CD4-positive, alpha-beta T cell (primary cell): Measurements from ENCODE around the gene LGR6. TPM values are rescaled to one million over a fixed set of nuclear protein-coding genes. Genes with fewer than 3 reads are reported as not detected.

Experiments used
- ATAC-seq: fragments of 200-7000 bp; cut with Tn5 transposase; one replicate; pipeline ENCODE4 v1.10.0; 2022; ENCODE audit warnings: mild to moderate bottlenecking; ENCODE audit not compliant: poor library complexity
- CTCF ChIA-PET: fragments of 350-600 bp; sonication (Branson Sonifier 250); formaldehyde crosslinking; loops from one replicate; lab custom pipeline; 2021; ENCODE audit warnings: antibody characterized with exemption, inconsistent platforms; lab: Charles Lee
- POLR2A ChIA-PET: fragments of 350-600 bp; sonication (Branson Sonifier 250); formaldehyde crosslinking; loops from one replicate; lab custom pipeline; 2021; ENCODE audit warnings: antibody characterized with exemption, inconsistent platforms; lab: Charles Lee
- DNase-seq, 14 experiments: peaks; one replicate each; pipeline ENCODE4 v3.0.0-alpha.2; 2013 to 2020; ENCODE audit warnings: mixed read lengths in 2 of 14
- H3K27ac ChIP-seq, 2 donors: one replicate each; pipeline versions ENCODE4 v1.5.1 to v1.7.0; 2013; ENCODE audit warnings: low read length in 2 of 2, low read depth in 1 of 2, mild to moderate bottlenecking in 1 of 2
- H3K27me3 ChIP-seq, 2 experiments: 1 replicate in 1 of 2; 2 replicates in 1 of 2; pipeline versions ENCODE4 v1.6.1 to v1.7.0; 2013; ENCODE audit warnings: low read length in 2 of 2, control low read depth in 1 of 2, mild to moderate bottlenecking in 1 of 2, moderate library complexity in 1 of 2; ENCODE audit not compliant: insufficient read depth in 2 of 2, control insufficient read depth in 1 of 2
- H3K36me3 ChIP-seq: one replicate; pipeline ENCODE4 v1.6.1; 2013; ENCODE audit warnings: low read length, control low read depth; ENCODE audit not compliant: insufficient read depth
- H3K4me1 ChIP-seq: one replicate; pipeline ENCODE4 v1.6.1; 2013; ENCODE audit warnings: low read length, control low read depth; ENCODE audit not compliant: insufficient read depth
- H3K4me3 ChIP-seq: one replicate; pipeline ENCODE4 v1.5.1; 2013; ENCODE audit warnings: mild to moderate bottlenecking, low read length, moderate library complexity
- H3K9me3 ChIP-seq, 2 experiments: 1 replicate in 1 of 2; 2 replicates in 1 of 2; pipeline versions ENCODE4 v1.6.1 to v1.7.0; 2013; ENCODE audit warnings: low read length in 2 of 2, mild to moderate bottlenecking in 2 of 2, control low read depth in 1 of 2, moderate library complexity in 1 of 2; ENCODE audit not compliant: control insufficient read depth in 1 of 2, insufficient read depth in 1 of 2
- H3K27ac Mint-ChIP-seq: one replicate; pipeline ENCODE4 v1.8.0; 2020; ENCODE audit warnings: mixed read lengths
- H3K27me3 Mint-ChIP-seq: one replicate; pipeline ENCODE4 v1.8.0; 2021; ENCODE audit warnings: mixed read lengths
- H3K36me3 Mint-ChIP-seq: one replicate; pipeline ENCODE4 v1.8.0; 2021; ENCODE audit warnings: low read depth, mixed read lengths
- H3K4me1 Mint-ChIP-seq: one replicate; pipeline ENCODE4 v1.8.0; 2021; ENCODE audit warnings: low read depth, mixed read lengths
- H3K4me3 Mint-ChIP-seq: one replicate; pipeline ENCODE4 v1.8.0; 2020; ENCODE audit warnings: mild to moderate bottlenecking, mixed read lengths
- H3K9me3 Mint-ChIP-seq: one replicate; pipeline ENCODE4 v1.8.0; 2020; ENCODE audit warnings: mixed read lengths
- intact Hi-C, 2 experiments: fragments of 100-400 bp; cut with DNase I in 1 of 2; cut with micrococcal nuclease in 1 of 2; formaldehyde crosslinking; loops; one replicate each; pipeline versions ENCODE4 v1.15.1 to v1.9.0; 2023 to 2025; cut with DNase I, micrococcal nuclease
- total RNA-seq, 174 experiments: library from RNA in 2 of 174; stranded (reverse) in 2 of 174; gene quantifications; one replicate each; pipeline ENCODE4 v1.2.3 and lab custom pipeline; 2021 to 2026
- TF ChIP-seq, protein P1 (sequence below): fragments of 200-600 bp; IDR thresholded peaks from one replicate; pipeline ENCODE4 v1.8.0; 2022; ENCODE audit warnings: antibody characterized with exemption, mild to moderate bottlenecking

LGR6 gene
- total RNA-seq, 2 experiments from 2014 or later: 0.19 to 0.45 TPM

DNA sequence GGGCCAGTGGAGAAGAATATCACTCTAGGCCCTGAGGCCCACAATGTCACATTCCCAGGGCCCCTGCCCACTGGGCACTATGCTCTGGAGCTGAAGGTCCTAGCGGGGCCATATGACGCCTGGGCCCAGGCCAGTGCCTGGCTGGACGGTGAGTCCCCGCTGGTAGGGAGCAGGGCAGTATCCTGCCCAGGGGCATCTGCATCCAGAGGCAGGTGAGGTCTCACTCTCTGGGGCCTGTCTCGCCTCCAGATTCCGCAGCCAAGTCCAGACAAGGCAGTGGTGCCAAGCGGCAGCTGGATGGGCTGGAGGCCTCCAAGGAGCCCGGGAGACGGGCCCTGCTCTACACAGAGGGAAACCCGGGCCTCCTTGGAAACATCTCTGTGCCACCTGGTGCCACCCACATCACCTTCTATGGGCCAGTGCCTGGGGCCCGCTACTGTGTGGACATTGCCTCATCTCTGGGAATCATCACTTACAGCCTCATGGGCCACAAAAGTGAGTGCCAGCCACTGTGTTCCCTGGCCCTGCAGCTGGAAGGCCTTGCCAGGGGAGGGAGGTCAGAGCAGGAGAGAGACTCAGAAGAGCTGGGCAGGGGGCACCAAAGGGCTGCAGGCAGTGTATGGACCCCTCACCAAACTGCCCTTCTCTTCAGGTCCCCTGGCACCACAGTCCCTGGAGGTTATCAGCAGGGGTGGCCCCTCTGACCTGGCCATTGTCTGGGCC is 22.1 kb upstream of the LGR6 start:
- ATAC-seq: peak; percentile 39
- Mint-ChIP-seq H3K9me3 (no peaks in the 10 kb centered on the region), H3K27ac (no peak overlapping the region), H3K27me3 (no peaks in the 10 kb centered on the region), H3K36me3 (no peaks in the 10 kb centered on the region), H3K4me3 (no peak overlapping the region), H3K4me1 (peaks cover 4% of the 10 kb centered on the region)
- intact Hi-C loops: no loop called here
- Histone ChIP-seq H3K4me3 (no peak overlapping the region), H3K9me3 (no peaks in the 10 kb centered on the region), H3K4me1 (peaks cover 12% of the 10 kb centered on the region), H3K27me3 (no peaks in the 10 kb centered on the region), H3K36me3 (no peaks in the 10 kb centered on the region), H3K27ac (no peak overlapping the region)
- DNase-seq: no peak
- ChIA-PET CTCF (interaction anchor here (1.5 to 2.8 kb wide), 2 partner anchors 10 to 16 kb away, joined by 3 to 8 read pairs; partner anchors contain the start of gene PTPN7), POLR2A (interaction anchor here (1.0 to 1.1 kb wide), 2 partner anchors 11 to 16 kb away, joined by 4 to 7 read pairs; partner anchors contain the start of gene PTPN7)
- TF ChIP-seq, protein P1, sequence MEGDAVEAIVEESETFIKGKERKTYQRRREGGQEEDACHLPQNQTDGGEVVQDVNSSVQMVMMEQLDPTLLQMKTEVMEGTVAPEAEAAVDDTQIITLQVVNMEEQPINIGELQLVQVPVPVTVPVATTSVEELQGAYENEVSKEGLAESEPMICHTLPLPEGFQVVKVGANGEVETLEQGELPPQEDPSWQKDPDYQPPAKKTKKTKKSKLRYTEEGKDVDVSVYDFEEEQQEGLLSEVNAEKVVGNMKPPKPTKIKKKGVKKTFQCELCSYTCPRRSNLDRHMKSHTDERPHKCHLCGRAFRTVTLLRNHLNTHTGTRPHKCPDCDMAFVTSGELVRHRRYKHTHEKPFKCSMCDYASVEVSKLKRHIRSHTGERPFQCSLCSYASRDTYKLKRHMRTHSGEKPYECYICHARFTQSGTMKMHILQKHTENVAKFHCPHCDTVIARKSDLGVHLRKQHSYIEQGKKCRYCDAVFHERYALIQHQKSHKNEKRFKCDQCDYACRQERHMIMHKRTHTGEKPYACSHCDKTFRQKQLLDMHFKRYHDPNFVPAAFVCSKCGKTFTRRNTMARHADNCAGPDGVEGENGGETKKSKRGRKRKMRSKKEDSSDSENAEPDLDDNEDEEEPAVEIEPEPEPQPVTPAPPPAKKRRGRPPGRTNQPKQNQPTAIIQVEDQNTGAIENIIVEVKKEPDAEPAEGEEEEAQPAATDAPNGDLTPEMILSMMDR: no peak

DNA sequence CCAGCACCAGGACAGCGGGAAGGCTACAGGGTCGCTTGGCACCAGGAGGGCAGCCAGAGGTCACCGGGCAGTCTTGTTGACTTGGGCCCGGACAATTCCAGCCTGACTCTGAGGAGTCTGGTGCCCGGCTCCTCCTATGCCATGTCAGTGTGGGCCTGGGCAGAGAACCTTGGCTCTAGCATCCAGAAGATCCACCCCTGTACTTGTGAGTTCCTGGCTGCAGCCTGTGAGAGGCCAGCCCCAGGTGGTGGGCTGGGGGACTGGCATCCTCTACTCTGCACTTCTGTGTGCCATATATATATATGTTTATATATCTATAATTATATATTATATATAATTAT is 21.6 kb upstream of the LGR6 start:
- H3K27ac ChIP-seq: no peak overlapping the region
- no peaks in the 10 kb centered on the region for H3K27me3 Mint-ChIP-seq
- POLR2A ChIA-PET: interaction anchor here (1.1 kb wide), 1 partner anchor 11 kb away, joined by 7 read pairs; the partner anchor contains the start of gene PTPN7
- H3K27me3 ChIP-seq: no peaks in the 10 kb centered on the region
- H3K36me3 Mint-ChIP-seq: no peaks in the 10 kb centered on the region
- peaks cover 9% of the 10 kb centered on the region for H3K4me1 ChIP-seq
- no peaks in the 10 kb centered on the region for H3K4me1 Mint-ChIP-seq
- H3K4me3 Mint-ChIP-seq: no peak overlapping the region
- no peaks in the 10 kb centered on the region for H3K9me3 Mint-ChIP-seq
- intact Hi-C loops: no loop called here
- DNase-seq (no peak), ATAC-seq (peak; percentile 55)
- TF ChIP-seq, protein P1: no peak
- H3K27ac Mint-ChIP-seq: no peak overlapping the region
- H3K4me3 ChIP-seq: no peak overlapping the region
- H3K36me3 ChIP-seq: no peaks in the 10 kb centered on the region
- no peaks in the 10 kb centered on the region for H3K9me3 ChIP-seq
- CTCF ChIA-PET: interaction anchor here (1.5 to 2.8 kb wide), 2 partner anchors 11 to 17 kb away, joined by 3 to 8 read pairs; partner anchors contain the start of gene PTPN7

DNA sequence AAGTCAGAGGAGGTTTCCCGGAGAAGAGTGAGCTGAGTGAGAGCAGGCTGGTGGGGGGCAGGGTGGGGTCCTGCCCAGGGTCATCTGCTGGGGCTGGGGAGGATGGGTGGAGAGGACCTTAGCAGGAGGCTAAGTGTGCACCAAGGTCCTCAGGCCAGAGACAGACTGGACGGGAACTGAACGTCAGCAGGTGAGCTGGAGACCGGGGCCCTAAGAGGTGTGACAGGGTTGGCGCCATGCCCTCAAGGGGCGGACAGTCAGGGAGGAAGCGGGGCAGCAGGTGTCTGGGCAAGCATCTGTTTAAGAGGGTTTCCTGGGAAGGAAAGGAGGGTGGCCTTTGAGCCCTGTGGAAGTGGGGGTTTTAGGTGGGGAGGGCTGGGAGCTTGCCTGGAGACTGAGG is 19.6 kb upstream of the LGR6 start:
- no peak overlapping the region for H3K27ac ChIP-seq
- Mint-ChIP-seq H3K27ac (no peak overlapping the region), H3K27me3 (no peaks in the 10 kb centered on the region), H3K4me3 (no peak overlapping the region), H3K36me3 (no peaks in the 10 kb centered on the region), H3K9me3 (no peaks in the 10 kb centered on the region), H3K4me1 (no peaks in the 10 kb centered on the region)
- POLR2A ChIA-PET: interaction anchor here (1.9 kb wide), 1 partner anchor 12 kb away, joined by 7 read pairs; no protein-coding TSS in a partner anchor
- ATAC-seq: no peak
- H3K9me3 ChIP-seq: no peaks in the 10 kb centered on the region
- peaks cover 11% of the 10 kb centered on the region for H3K4me1 ChIP-seq
- no peaks in the 10 kb centered on the region for H3K36me3 ChIP-seq
- DNase-seq: no peak
- TF ChIP-seq, protein P1: no peak
- intact Hi-C loops: no loop called here
- no peaks in the 10 kb centered on the region for H3K27me3 ChIP-seq
- CTCF ChIA-PET: interaction anchor here (1.4 kb wide), 1 partner anchor 11 kb away, joined by 3 read pairs; no protein-coding TSS in a partner anchor
- no peak overlapping the region for H3K4me3 ChIP-seq
